HG03520 (cell line): ENCODE results near the gene LRRC42.

ENCODE experiments used
- ATAC-seq: cut with Tn5 transposase; IDR thresholded peaks from one replicate; pipeline ENCODE4 v1.9.1; 2021; ENCODE audit warnings: mild to moderate bottlenecking, moderate library complexity; ENCODE audit not compliant: unreplicated experiment

The LRRC42 gene

GRCh38 chr1:53946252-53947171 lies at the start of gene LRRC42:
LRRC42 (plus strand) TSS chr1:53946350; CDS start chr1:53952000, 5,650 bp downstream.
- ATAC-seq, result peak; percentile 63

- ATAC-seq, result no peak
Measured at GRCh38 chr1:53896635-53897229, 49.4 kb upstream of the LRRC42 start.

- ATAC-seq, result no peak
Measured at GRCh38 chr1:53899206-53899628, 46.9 kb upstream of the LRRC42 start.

GRCh38 chr1:53899708-53900107 lies 46.4 kb upstream of the LRRC42 start:
- ATAC-seq, result no peak

DNA sequence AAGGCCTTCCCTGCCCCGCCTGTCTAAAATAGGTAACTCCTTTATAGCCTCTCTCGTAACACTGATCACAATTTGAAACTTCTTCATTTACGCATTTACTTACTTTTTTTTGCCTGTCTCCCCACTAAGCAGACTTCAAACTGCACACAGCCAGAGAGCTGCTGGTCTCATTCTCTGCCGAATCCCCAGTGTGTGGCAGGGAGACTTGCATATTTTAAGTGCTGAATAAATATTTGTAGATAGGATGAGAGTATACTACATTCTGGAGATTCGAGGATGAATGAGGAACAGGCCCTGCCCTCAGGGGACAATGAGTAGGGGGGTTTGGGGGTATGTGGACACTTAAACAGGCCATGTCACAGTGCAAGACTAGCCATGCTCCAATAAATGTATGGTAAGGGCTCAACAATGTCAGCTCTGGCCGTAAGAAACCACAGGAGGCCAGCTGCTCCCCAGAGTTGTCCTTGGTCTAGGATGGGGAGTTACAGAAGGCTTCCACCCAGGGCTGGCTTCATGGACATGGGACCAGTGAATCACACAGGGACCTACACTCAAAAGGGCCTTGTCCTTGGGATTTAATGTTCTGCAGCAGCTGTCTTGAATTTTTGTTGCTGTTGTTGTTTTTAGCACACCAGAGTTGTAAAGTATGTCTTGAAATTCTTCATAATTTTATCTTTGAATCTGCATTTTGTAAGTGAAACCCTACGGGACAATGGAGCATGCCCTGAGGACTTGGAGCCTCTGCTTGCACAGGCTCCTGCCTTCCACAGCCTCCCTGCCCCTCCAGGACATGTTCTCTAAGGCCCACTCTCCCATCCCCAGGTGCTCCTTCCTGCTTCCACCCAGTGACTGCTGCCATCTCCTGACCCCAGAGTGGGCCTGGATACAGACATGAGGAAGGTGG lies 43.7 kb upstream of the LRRC42 start:
- ATAC-seq, result no peak

GRCh38 chr1:53905509-53905908 lies 40.6 kb upstream of the LRRC42 start:
- no peak for ATAC-seq

DNA sequence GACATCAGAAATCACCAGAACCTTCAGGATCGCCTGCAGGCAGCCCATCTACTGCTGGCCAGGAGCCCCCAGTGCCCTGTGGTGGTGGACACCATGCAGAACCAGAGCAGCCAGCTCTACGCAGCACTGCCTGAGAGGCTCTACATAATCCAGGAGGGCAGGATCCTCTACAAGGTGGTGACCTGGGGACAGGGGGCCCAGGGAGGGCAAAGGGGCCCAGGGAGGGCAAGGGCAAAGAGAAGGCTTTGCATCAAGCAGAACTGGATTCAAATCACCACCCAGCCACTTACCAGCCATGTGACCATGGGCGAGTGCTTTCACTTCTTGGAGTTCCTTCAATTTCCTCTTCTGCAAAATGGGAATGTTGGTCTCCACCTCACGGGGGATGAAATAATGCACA lies 40.0 kb upstream of the LRRC42 start:
- ATAC-seq, result no peak

GRCh38 chr1:53909946-53910345 lies 36.2 kb upstream of the LRRC42 start:
- ATAC-seq, result no peak

DNA sequence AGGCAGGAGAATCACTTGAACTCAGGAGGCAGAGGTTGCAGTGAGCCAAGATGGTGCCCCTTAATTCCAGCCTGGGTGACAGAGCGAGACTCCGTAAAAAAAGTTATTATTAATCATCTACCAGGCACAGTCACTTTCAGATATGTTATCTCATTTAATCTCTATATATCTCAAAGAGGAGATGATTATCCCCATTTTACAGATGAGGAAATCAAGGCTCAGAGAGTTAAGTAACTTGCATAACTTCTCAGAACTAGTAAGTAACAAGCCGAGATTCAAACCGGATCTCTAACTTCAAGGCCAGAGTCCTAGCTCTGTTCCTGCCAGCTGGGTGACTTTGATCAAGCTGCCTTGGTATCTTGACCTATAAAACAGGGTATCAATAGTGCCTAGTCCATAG lies 34.7 kb upstream of the LRRC42 start:
- no peak for ATAC-seq

- no peak for ATAC-seq
Measured at GRCh38 chr1:53913352-53914033, 32.7 kb upstream of the LRRC42 start.

DNA sequence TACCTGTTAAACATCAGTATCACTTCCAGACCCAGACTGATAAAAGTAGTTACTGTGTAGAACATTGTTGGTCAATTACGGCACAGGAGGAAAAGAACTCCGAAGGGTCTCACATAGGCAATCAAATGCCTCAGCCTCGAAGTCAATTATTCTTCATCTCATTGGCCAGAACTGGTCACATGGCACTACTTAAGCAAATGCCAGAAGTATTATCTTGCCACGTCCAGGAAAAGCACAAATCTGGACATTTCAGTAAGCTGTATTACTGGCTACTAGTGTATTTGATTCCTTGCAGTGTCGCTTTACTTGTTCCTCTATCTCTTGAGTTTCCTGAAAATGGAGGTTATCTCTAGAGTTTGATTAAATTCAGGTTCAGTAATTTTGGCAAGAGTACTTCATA lies 27.8 kb upstream of the LRRC42 start:
- no peak for ATAC-seq

DNA sequence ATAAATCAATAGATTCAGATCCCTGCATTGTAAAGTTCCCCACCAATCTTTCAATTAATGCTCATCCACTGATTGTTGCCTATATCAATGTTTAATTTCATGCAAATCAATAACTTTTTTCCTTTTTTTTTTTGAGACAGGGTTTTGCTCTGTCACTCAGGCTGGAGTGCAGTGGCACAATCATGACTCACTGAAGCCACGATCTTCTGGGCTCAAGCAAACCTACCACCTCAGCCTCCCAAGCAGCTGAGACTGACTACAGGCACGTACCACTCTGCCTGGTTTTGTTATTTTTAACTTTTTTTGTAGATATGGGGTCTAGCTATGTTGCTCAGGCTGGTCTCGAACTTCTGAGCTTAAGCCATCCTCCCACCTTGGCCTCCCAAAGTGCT lies 26.5 kb upstream of the LRRC42 start:
- ATAC-seq, result no peak

GRCh38 chr1:53927376-53927881 lies 18.7 kb upstream of the LRRC42 start:
- no peak for ATAC-seq

DNA sequence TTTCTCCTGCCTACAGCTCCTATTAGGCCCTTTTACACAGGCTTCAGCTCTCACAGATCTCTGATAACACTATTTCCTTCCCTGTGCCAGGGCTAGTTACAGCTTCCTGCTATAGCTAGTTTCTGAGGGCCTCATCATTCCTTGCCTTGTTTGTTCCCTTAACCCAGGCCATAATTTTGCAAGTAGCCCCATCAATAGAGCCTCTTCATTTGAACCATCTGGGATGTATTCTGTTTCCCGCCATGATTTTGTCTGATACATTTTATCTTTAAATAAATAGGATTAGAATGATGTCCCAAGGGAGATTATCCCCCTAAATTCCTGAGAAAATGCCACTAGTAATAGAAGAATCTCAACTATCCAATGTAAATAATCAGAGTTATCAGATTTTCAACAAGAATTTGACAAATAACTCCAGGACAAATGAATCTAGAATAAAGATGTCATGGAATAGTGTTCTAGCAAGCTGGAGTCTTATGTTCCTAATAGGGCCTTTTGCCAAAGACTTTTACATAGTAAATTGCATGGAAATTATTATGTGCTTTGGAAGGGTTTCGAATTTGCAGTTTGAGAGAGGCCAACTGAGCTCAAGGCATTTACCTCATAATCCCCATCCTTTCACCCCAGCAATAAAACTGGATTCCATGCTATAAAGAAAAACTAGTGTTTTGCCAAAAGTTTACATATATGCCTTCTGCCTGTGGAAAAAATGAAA lies 16.7 kb upstream of the LRRC42 start:
- ATAC-seq, result no peak

GRCh38 chr1:53930932-53931331 lies 15.2 kb upstream of the LRRC42 start:
- ATAC-seq, result no peak

DNA sequence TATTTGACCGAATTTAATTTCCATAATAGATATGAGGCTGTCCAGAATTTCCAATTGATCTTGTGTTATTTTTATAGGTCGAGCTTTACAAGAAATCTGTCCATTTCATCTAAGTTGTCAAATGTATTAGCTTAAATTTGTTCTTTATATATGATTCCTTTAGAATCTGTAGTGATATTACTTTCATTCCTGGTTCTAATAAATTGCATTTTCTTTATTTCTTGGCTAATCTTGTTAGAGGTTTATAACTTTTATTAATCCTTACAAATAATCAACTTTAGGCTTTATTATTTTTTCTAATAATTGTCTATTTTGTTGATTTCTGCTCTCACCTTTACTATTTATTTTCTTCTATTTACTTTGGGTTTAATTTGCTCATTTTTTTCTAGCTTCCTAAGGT lies 14.6 kb upstream of the LRRC42 start:
- no peak for ATAC-seq

DNA sequence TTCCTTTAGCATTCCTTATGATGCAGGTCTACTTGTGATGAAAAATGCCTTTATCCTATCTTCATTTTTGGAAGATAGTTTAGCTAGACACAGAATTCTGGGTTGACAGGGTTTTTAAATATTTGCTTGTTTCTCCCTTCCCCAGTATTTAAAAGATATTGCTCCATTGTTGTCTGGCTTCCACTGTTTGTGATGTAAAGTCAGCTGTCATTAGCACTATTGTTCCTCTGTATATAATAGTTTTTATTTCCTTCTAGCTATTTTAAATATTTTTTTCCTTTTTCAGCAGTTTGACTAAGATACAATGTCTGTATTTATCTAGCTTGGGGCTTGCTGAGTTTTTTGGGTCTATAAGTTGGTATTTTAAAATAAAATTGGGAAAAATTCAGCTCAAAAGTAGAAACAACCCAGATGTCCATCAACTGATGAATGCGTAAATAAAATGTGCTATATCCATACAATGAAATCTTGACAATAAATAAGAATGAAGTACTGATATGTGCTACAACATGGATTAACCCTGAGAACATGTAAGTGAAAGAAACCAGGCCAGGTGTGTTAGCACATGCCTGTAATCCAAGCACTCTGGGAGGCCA lies 11.9 kb upstream of the LRRC42 start:
- no peak for ATAC-seq

DNA sequence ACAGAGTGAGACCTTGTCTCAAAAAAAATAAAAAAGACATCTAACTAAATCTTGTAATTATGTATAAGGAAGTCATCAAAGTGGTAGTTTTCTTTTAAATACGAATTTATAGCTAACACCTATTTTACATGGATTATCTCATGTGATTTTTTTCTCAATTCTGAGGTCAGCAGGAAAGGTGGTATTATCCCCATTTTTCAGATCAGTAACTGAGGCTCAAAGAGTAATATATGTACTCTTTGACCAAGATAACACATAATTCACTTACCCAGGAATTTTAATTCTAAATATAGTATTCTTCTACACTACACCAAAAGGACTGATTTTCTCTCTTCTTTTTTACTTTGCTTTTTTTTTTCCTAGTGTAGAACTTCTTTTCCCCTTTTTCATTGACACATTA lies 9.7 kb upstream of the LRRC42 start:
- ATAC-seq, result no peak

DNA sequence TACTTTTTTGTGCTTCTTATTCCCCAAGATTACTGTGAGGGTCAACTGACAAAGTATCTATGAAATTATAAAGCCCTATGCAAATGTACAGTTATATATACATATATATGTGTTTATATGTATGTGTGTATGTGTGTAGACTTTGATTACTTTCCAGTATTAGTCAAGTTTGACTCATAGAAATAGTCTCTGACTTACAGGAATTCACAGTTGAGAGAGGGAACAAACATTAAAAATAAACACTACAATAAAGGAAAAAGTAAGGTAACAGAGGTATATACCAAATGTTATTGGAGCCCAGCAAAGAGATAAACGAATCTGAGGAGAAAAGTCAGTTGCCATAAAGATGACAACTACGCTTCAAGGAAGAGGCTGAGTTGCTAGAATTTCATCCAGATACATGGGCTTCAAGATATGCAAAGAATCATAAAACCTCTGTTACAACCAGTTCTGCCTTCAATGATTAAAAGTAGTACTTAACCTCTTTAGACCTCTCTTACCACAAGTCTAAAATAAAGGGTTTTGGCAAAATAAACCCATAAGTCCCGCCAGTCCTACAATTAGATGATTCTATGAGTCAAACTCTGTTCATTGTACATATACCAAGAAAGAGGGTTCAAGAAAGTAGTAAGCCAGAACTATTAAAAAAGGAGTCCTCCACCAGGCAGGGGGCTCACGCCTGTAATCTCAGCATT lies 7.9 kb upstream of the LRRC42 start:
- ATAC-seq, result no peak
